ENCODE data around the gene EPS8L3. TPM values are rescaled to one million over a fixed set of nuclear protein-coding genes. Genes with fewer than 3 reads are reported as not detected.
"Not testable (repeated sequence)": the region's sequence is repeated elsewhere in the genome, so short reads cannot be mapped to it uniquely, and the experiment has no call there.

The EPS8L3 gene
- total RNA-seq, 1 experiment from 2014 or later: not detected

DNA sequence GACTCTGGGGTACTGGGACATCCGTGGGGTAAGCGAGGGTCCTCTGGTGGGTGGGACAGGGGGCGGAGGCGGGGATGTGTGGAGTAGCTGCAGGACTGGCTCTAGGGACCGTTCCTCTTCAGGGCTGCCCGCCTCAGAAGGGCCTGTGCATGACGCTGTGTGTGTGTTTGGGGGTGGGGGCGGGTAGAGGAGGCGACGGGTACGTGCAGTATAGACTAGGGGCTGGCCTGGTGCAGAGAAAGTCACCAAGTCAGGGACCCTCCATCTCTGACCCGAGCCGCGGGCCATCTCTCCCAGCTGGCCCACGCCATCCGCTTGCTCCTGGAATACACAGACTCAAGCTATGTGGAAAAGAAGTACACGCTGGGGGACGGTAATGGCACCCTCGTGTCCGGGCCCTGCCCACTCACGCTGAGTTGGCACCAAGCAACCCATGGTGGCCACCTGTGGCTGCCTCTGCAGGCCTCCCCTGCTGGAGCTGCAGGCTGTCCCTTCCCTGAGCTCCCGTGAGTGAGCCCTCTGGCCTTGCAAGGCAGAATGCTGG, 51.3 kb downstream of the EPS8L3 start:
- ChIA-PET CTCF (interaction anchor here (1.1 kb wide), 1 partner anchor 25 kb away, joined by 8 read pairs; the partner anchor contains the start of gene GSTM1), POLR2A (ENCODE audit: low non-redundant PET) (interaction anchor here (0.6 kb wide), 1 partner anchor 25 kb away, joined by 16 read pairs; the partner anchor contains the start of gene GSTM1)
- TF ChIP-seq EZH2 (IDR thresholded peaks at IDR 0.05; ENCODE audit: borderline replicate concordance, low read depth, low read length, poor library complexity, severe bottlenecking): no peak
- no peak for TF ChIP-seq CTCF (conservative IDR thresholded peaks at IDR 0.05; ENCODE audit: low read depth, low read length)
- Histone ChIP-seq H3K27me3 (replicated peaks; ENCODE audit: insufficient read depth, low read depth, low read length, poor library complexity) (no peaks in the 10 kb centered on the region), H3K4me3 (ENCODE audit: low read depth, low read length, poor library complexity, severe bottlenecking) (no peak overlapping the region), H3K27ac (ENCODE audit: low read depth, low read length, poor library complexity, severe bottlenecking) (no peak overlapping the region), H3K4me1 (ENCODE audit: insufficient read depth, low read length, poor library complexity, severe bottlenecking) (no peaks in the 10 kb centered on the region), H3K36me3 (ENCODE audit: insufficient read depth, low read length, poor library complexity, severe bottlenecking) (no peaks in the 10 kb centered on the region), H3K9me3 (ENCODE audit: low read depth, low read length, poor library complexity, severe bottlenecking) (no peaks in the 10 kb centered on the region)
- BruUV-seq (replicated peaks): no TSS peak
- DNase-seq (ENCODE audit: low spot score): no peak
- intact Hi-C loops (cut with micrococcal nuclease; ENCODE audit: unreplicated experiment): no loop called here

GRCh38 chr1:109711593-109712320, 52.0 kb downstream of the EPS8L3 start, which contains the start of gene GSTM5:
Gene GSTM5 (plus strand): TSS chr1:109712251. CDS start chr1:109712313, 62 bp downstream.
- BruUV-seq (replicated peaks): not testable (repeated sequence)
- CTCF ChIA-PET: interaction anchor here (1.1 kb wide), 1 partner anchor 24 kb away, joined by 8 read pairs; the partner anchor contains the start of gene GSTM1

GRCh38 chr1:109709822-109710221, 53.9 kb downstream of the EPS8L3 start:
- H3K27me3 ChIP-seq (replicated peaks; ENCODE audit: insufficient read depth, low read depth, low read length, poor library complexity); BruUV-seq (replicated peaks); H3K9me3 ChIP-seq (ENCODE audit: low read depth, low read length, poor library complexity, severe bottlenecking); H3K4me3 ChIP-seq (ENCODE audit: low read depth, low read length, poor library complexity, severe bottlenecking); H3K4me1 ChIP-seq (ENCODE audit: insufficient read depth, low read length, poor library complexity, severe bottlenecking); DNase-seq (ENCODE audit: low spot score); CTCF ChIA-PET; intact Hi-C loops (cut with micrococcal nuclease; ENCODE audit: unreplicated experiment); H3K36me3 ChIP-seq (ENCODE audit: insufficient read depth, low read length, poor library complexity, severe bottlenecking); POLR2A ChIA-PET (ENCODE audit: low non-redundant PET); H3K27ac ChIP-seq (ENCODE audit: low read depth, low read length, poor library complexity, severe bottlenecking): not testable (repeated sequence)

More at GRCh38 chr1:109711593-109712320, 52.0 kb downstream of the EPS8L3 start, which contains the start of gene GSTM5:
- peak; percentile 15 for DNase-seq (ENCODE audit: low spot score)
- H3K9me3 ChIP-seq (ENCODE audit: low read depth, low read length, poor library complexity, severe bottlenecking); H3K4me1 ChIP-seq (ENCODE audit: insufficient read depth, low read length, poor library complexity, severe bottlenecking); H3K36me3 ChIP-seq (ENCODE audit: insufficient read depth, low read length, poor library complexity, severe bottlenecking); H3K27me3 ChIP-seq (replicated peaks; ENCODE audit: insufficient read depth, low read depth, low read length, poor library complexity); intact Hi-C loops (cut with micrococcal nuclease; ENCODE audit: unreplicated experiment): not testable (repeated sequence)
- peak within 1 kb of the TSS; percentile 62 for H3K27ac ChIP-seq (ENCODE audit: low read depth, low read length, poor library complexity, severe bottlenecking)
- POLR2A ChIA-PET (ENCODE audit: low non-redundant PET): interaction anchor here (0.6 kb wide), 1 partner anchor 24 kb away, joined by 16 read pairs; the partner anchor contains the start of gene GSTM1
- H3K4me3 ChIP-seq (ENCODE audit: low read depth, low read length, poor library complexity, severe bottlenecking): peak within 1 kb of the TSS; percentile 19

DNA sequence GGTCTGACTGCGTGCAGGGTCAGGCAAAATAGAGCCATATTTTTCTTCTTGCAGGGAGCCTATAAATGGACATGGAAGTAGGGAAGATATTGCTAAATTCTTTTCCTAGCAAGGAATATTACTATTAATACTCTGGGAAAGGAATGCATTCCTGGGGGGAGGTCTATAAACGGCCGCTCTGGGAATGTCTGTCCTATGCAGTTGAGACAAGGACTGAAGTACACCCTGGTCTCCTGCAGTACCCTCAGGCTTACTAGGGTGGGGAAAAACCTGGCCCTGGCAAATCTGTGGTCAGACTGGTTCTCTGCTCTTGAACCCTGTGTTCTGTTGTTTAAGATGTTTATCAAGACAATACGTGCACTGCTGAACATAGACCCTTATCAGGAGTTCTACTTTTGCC, 54.8 kb downstream of the EPS8L3 start:
- H3K9me3 ChIP-seq (ENCODE audit: low read depth, low read length, poor library complexity, severe bottlenecking); H3K4me1 ChIP-seq (ENCODE audit: insufficient read depth, low read length, poor library complexity, severe bottlenecking); BruUV-seq (replicated peaks); POLR2A ChIA-PET (ENCODE audit: low non-redundant PET); CTCF ChIA-PET; H3K27me3 ChIP-seq (replicated peaks; ENCODE audit: insufficient read depth, low read depth, low read length, poor library complexity); H3K36me3 ChIP-seq (ENCODE audit: insufficient read depth, low read length, poor library complexity, severe bottlenecking); DNase-seq (ENCODE audit: low spot score); intact Hi-C loops (cut with micrococcal nuclease; ENCODE audit: unreplicated experiment); H3K27ac ChIP-seq (ENCODE audit: low read depth, low read length, poor library complexity, severe bottlenecking); H3K4me3 ChIP-seq (ENCODE audit: low read depth, low read length, poor library complexity, severe bottlenecking): not testable (repeated sequence)

All from A673 (cell line).